Prostate gland (tissue), 2 donors: ENCODE data around the gene NUAK1.

Source experiments
- CTCF ChIP-seq, 4 experiments: fragments of 200-600 bp in 2 of 4; fragments of 450-650 bp in 2 of 4; sonication (generic) in 2 of 4; IDR thresholded peaks; 1 replicate in 3 of 4; 2 replicates in 1 of 4; pipeline ENCODE4 v1.5.1; 2016 to 2019; ENCODE audit warnings: antibody characterized with exemption in 4 of 4, mild to moderate bottlenecking in 2 of 4, moderate library complexity in 2 of 4
- POLR2A ChIP-seq: fragments of 450-650 bp; IDR thresholded peaks from one replicate; pipeline ENCODE4 v1.6.1; 2016; ENCODE audit warnings: antibody characterized with exemption, mild to moderate bottlenecking
- POLR2AphosphoS5 ChIP-seq: sonication (generic); formaldehyde crosslinking; IDR thresholded peaks from one replicate; pipeline ENCODE4 v1.6.1; 2017; ENCODE audit warnings: antibody characterized with exemption

- no peak for TF ChIP-seq CTCF (IDR thresholded peaks at IDR 0.05)
- no peak for TF ChIP-seq POLR2AphosphoS5
- TF ChIP-seq POLR2A: no peak
Observed at GRCh38 chr12:106039646-106040404, 98.9 kb downstream of the NUAK1 start.
